Mucosa of stomach (tissue), 1 donor: Measurements from ENCODE around the gene PPP2CA.
"Not testable (repeated sequence)": the region's sequence is repeated elsewhere in the genome, so short reads cannot be mapped to it uniquely, and the experiment has no call there.

Source experiments
- H3K27me3 ChIP-seq: one replicate; pipeline ENCODE4 v1.7.0; 2013; ENCODE audit warnings: mild to moderate bottlenecking, low read length; ENCODE audit not compliant: control insufficient read depth, insufficient read depth
- H3K36me3 ChIP-seq: one replicate; pipeline ENCODE4 v1.7.0; 2013; ENCODE audit warnings: low read length; ENCODE audit not compliant: control insufficient read depth, insufficient read depth
- H3K4me1 ChIP-seq: one replicate; pipeline ENCODE4 v1.7.0; 2013; ENCODE audit warnings: mild to moderate bottlenecking, low read length; ENCODE audit not compliant: control insufficient read depth, insufficient read depth
- H3K4me3 ChIP-seq: one replicate; pipeline ENCODE4 v1.7.0; 2013; ENCODE audit warnings: low read length
- H3K9ac ChIP-seq: one replicate; pipeline ENCODE4 v1.7.0; 2013; ENCODE audit warnings: mild to moderate bottlenecking, low read length, moderate library complexity
- H3K9me3 ChIP-seq: one replicate; pipeline ENCODE4 v1.7.0; 2013; ENCODE audit warnings: mild to moderate bottlenecking, low read length, moderate library complexity; ENCODE audit not compliant: control insufficient read depth
- donor health status: Pancreatic carcinoma.

The PPP2CA gene

GRCh38 chr5:134225780-134226440 lies at the start of gene PPP2CA:
Gene PPP2CA, minus strand, starts transcription at chr5:134226073. Its CDS starts 212 bp downstream, at chr5:134225861.
- H3K4me3 ChIP-seq: peak within 1 kb of the TSS; percentile 94
- no peaks in the 10 kb centered on the region for H3K36me3 ChIP-seq
- peaks cover 28% of the 10 kb centered on the region for H3K4me1 ChIP-seq
- H3K9me3 ChIP-seq: no peaks in the 10 kb centered on the region
- H3K9ac ChIP-seq: peak within 1 kb of the TSS; percentile 99
- no peaks in the 10 kb centered on the region for H3K27me3 ChIP-seq

GRCh38 chr5:134273642-134274395 lies 47.9 kb upstream of the PPP2CA start:
- H3K9ac ChIP-seq: no peak overlapping the region
- no peak overlapping the region for H3K4me3 ChIP-seq
- no peaks in the 10 kb centered on the region for H3K27me3 ChIP-seq
- H3K36me3 ChIP-seq: no peaks in the 10 kb centered on the region
- no peaks in the 10 kb centered on the region for H3K4me1 ChIP-seq
- no peaks in the 10 kb centered on the region for H3K9me3 ChIP-seq

GRCh38 chr5:134271059-134271458 lies 45.2 kb upstream of the PPP2CA start:
- no peak overlapping the region for H3K9ac ChIP-seq
- H3K4me1 ChIP-seq: no peaks in the 10 kb centered on the region
- H3K27me3 ChIP-seq: no peaks in the 10 kb centered on the region
- H3K9me3 ChIP-seq: no peaks in the 10 kb centered on the region
- H3K36me3 ChIP-seq: no peaks in the 10 kb centered on the region
- H3K4me3 ChIP-seq: no peak overlapping the region

GRCh38 chr5:134268919-134269318 lies 43.0 kb upstream of the PPP2CA start:
- Histone ChIP-seq H3K36me3 (no peaks in the 10 kb centered on the region), H3K9me3 (no peaks in the 10 kb centered on the region), H3K4me1 (no peaks in the 10 kb centered on the region), H3K4me3 (no peak overlapping the region), H3K27me3 (no peaks in the 10 kb centered on the region), H3K9ac (no peak overlapping the region)

- Histone ChIP-seq H3K9me3 (no peaks in the 10 kb centered on the region), H3K36me3 (no peaks in the 10 kb centered on the region), H3K9ac (no peak overlapping the region), H3K4me3 (no peak overlapping the region), H3K4me1 (no peaks in the 10 kb centered on the region), H3K27me3 (no peaks in the 10 kb centered on the region)
Measured at GRCh38 chr5:134268019-134268601, 42.2 kb upstream of the PPP2CA start.

GRCh38 chr5:134267366-134268018 lies 41.6 kb upstream of the PPP2CA start:
- Histone ChIP-seq H3K36me3 (no peaks in the 10 kb centered on the region), H3K27me3 (no peaks in the 10 kb centered on the region), H3K9me3 (no peaks in the 10 kb centered on the region), H3K4me1 (no peaks in the 10 kb centered on the region), H3K9ac (no peak overlapping the region), H3K4me3 (no peak overlapping the region)

GRCh38 chr5:134263801-134264200 lies 37.9 kb upstream of the PPP2CA start:
- H3K27me3 ChIP-seq: no peaks in the 10 kb centered on the region
- no peak overlapping the region for H3K9ac ChIP-seq
- H3K4me3 ChIP-seq: no peak overlapping the region
- H3K36me3 ChIP-seq: no peaks in the 10 kb centered on the region
- H3K4me1 ChIP-seq: no peaks in the 10 kb centered on the region
- H3K9me3 ChIP-seq: no peaks in the 10 kb centered on the region

GRCh38 chr5:134262629-134263028 lies 36.8 kb upstream of the PPP2CA start:
- H3K4me3 ChIP-seq: not testable (repeated sequence)

GRCh38 chr5:134258896-134259295 lies 33.0 kb upstream of the PPP2CA start:
- H3K27me3 ChIP-seq: no peaks in the 10 kb centered on the region
- no peaks in the 10 kb centered on the region for H3K4me1 ChIP-seq
- no peaks in the 10 kb centered on the region for H3K9me3 ChIP-seq
- H3K9ac ChIP-seq: no peak overlapping the region
- no peak overlapping the region for H3K4me3 ChIP-seq
- H3K36me3 ChIP-seq: no peaks in the 10 kb centered on the region

More at GRCh38 chr5:134262629-134263028, 36.8 kb upstream of the PPP2CA start:
- H3K9me3 ChIP-seq, H3K27me3 ChIP-seq, H3K9ac ChIP-seq, H3K4me1 ChIP-seq, H3K36me3 ChIP-seq: not testable (repeated sequence)

- Histone ChIP-seq H3K27me3 (no peaks in the 10 kb centered on the region), H3K9ac (no peak overlapping the region), H3K36me3 (no peaks in the 10 kb centered on the region), H3K4me1 (no peaks in the 10 kb centered on the region), H3K4me3 (no peak overlapping the region), H3K9me3 (no peaks in the 10 kb centered on the region)
Measured at GRCh38 chr5:134257176-134257575, 31.3 kb upstream of the PPP2CA start.

GRCh38 chr5:134255418-134256150 lies 29.7 kb upstream of the PPP2CA start:
- Histone ChIP-seq H3K27me3 (no peaks in the 10 kb centered on the region), H3K36me3 (no peaks in the 10 kb centered on the region)

More at GRCh38 chr5:134255418-134256150, 29.7 kb upstream of the PPP2CA start:
- Histone ChIP-seq H3K9me3 (no peaks in the 10 kb centered on the region), H3K9ac (no peak overlapping the region), H3K4me3 (no peak overlapping the region), H3K4me1 (no peaks in the 10 kb centered on the region)
